K562 (cell line): Measurements from ENCODE around the gene UGT3A1. TPM values are rescaled to one million over a fixed set of nuclear protein-coding genes. Genes with fewer than 3 reads are reported as not detected.

ENCODE experiments used
- ATAC-seq: fragments of 200-7000 bp; cut with Tn5 transposase; 3 replicates; pipeline ENCODE4 v1.9.1; 2020; ENCODE audit warnings: moderate library complexity
- BruUV-seq: library from RNA; stranded (reverse); fragments of 400-500 nt; replicated peaks from 2 replicates; lab custom pipeline; 2021; lab: Mats Ljungman, UMichigan
- CTCF ChIA-PET: fragments of 300-600 bp; formaldehyde crosslinking; extraction: SDS; loops from one replicate; lab custom pipeline; 2021; ENCODE audit warnings: low intra/inter-chr PET ratio; lab: Yijun Ruan, JAX
- POLR2A ChIA-PET: fragments of 300-600, 350-650 bp; sonication (Branson Sonifier 250); formaldehyde crosslinking; extraction: SDS; loops from one replicate; lab custom pipeline; 2021; ENCODE audit warnings: antibody characterized with exemption, inconsistent platforms; lab: Yijun Ruan, JAX
- DNase-seq, 4 experiments: peaks; one replicate each; pipeline versions ENCODE4 v3.0.0 to v3.0.0-alpha.2; 2011 to 2018; ENCODE audit warnings: low spot score in 3 of 4, mixed read lengths in 3 of 4; ENCODE audit errors: extremely low read depth in 1 of 4
- FAIRE-seq: peaks from 2 replicates; lab custom pipeline; 2011; peaks lifted over from hg19 to GRCh38; lab: Jason Lieb, UNC
- H2AFZ ChIP-seq: 2 replicates; pipeline ENCODE4 v1.6.0; 2011; ENCODE audit warnings: low read depth, low read length, control low read depth, inconsistent platforms
- H3K27ac ChIP-seq: fragments of 200-600 bp; 3 replicates; pipeline ENCODE4 v1.8.0; 2011; ENCODE audit warnings: low read depth, mild to moderate bottlenecking, control low read depth, inconsistent platforms, low read length, moderate library complexity, mixed read lengths; ENCODE audit errors: extremely low read depth
- H3K27me3 ChIP-seq, 2 experiments: fragments of 300-600 bp in 1 of 2; 2 replicates in 1 of 2; 3 replicates in 1 of 2; pipeline versions ENCODE4 v1.6.0 to v1.8.0; 2011; ENCODE audit warnings: inconsistent platforms in 2 of 2, low read length in 2 of 2, mild to moderate bottlenecking in 1 of 2, mixed read lengths in 1 of 2, moderate library complexity in 1 of 2; ENCODE audit not compliant: control insufficient read depth in 2 of 2, insufficient read depth in 2 of 2
- H3K36me3 ChIP-seq: fragments of 300-600 bp; 3 replicates; pipeline ENCODE4 v1.8.0; 2011; ENCODE audit warnings: mild to moderate bottlenecking, low read length, inconsistent platforms; ENCODE audit not compliant: control insufficient read depth, insufficient read depth
- H3K4me1 ChIP-seq, 2 experiments: fragments of 200-600 bp in 1 of 2; replicated peaks in 1 of 2; 2 replicates in 1 of 2; 3 replicates in 1 of 2; pipeline versions ENCODE4 v1.5.1 to v1.8.0; 2011; ENCODE audit warnings: inconsistent platforms in 2 of 2, low read length in 2 of 2, mild to moderate bottlenecking in 1 of 2, mixed read lengths in 1 of 2, moderate library complexity in 1 of 2; ENCODE audit not compliant: control insufficient read depth in 2 of 2, insufficient read depth in 2 of 2
- H3K4me2 ChIP-seq: 2 replicates; pipeline ENCODE4 v1.6.1; 2011; ENCODE audit warnings: low read length, control low read depth, inconsistent platforms, mixed read lengths; ENCODE audit not compliant: insufficient read depth
- H3K4me3 ChIP-seq: fragments of 200-600 bp; sonication (generic), shearing (Covaris generic); 2 replicates; pipeline ENCODE4 v1.5.1; 2016; ENCODE audit warnings: control low read depth, inconsistent platforms
- H3K79me2 ChIP-seq: fragments of 200-600 bp; 3 replicates; pipeline ENCODE4 v1.8.0; 2011; ENCODE audit warnings: low read length, inconsistent platforms; ENCODE audit not compliant: control insufficient read depth, insufficient read depth
- H3K9ac ChIP-seq, 2 experiments: 2 replicates each; pipeline versions ENCODE4 v1.6.0 to v1.6.1; 2011; ENCODE audit warnings: low read depth in 2 of 2, low read length in 2 of 2, control low read depth in 1 of 2, inconsistent platforms in 1 of 2, mild to moderate bottlenecking in 1 of 2, mixed read lengths in 1 of 2; ENCODE audit not compliant: insufficient read depth in 1 of 2
- H3K9me1 ChIP-seq: one replicate; pipeline ENCODE4 v1.6.0; 2011; ENCODE audit warnings: inconsistent platforms, mild to moderate bottlenecking, low read length, moderate library complexity; ENCODE audit not compliant: control insufficient read depth, insufficient read depth
- H3K9me3 ChIP-seq: replicated peaks from 2 replicates; pipeline ENCODE4 v1.5.1; 2011; ENCODE audit warnings: low read depth, low read length, inconsistent platforms; ENCODE audit not compliant: control insufficient read depth, insufficient read depth
- H4K20me1 ChIP-seq: replicated peaks from 2 replicates; pipeline ENCODE4 v1.6.1; 2011; ENCODE audit warnings: low read length, inconsistent platforms, mixed read lengths; ENCODE audit not compliant: control insufficient read depth, insufficient read depth
- CXXC5 ChIP-seq: fragments of 250-450 bp; sonication (Bioruptor Pico); IDR thresholded peaks from 2 replicates; pipeline ENCODE4 v1.8.0; 2022; ENCODE audit warnings: inconsistent platforms, mild to moderate bottlenecking, moderate library complexity
- MCM2 ChIP-seq: fragments of 450-650 bp; IDR thresholded peaks from 2 replicates; pipeline ENCODE4 v1.6.1; 2017; ENCODE audit warnings: low read depth, mild to moderate bottlenecking
- PML ChIP-seq: IDR thresholded peaks from 2 replicates; pipeline ENCODE4 v1.6.1; 2012; ENCODE audit warnings: low read length, inconsistent platforms
- RFX7 ChIP-seq: fragments of 250-450 bp; sonication (Bioruptor Pico); IDR thresholded peaks from 2 replicates; pipeline ENCODE4 v1.5.1; 2021; ENCODE audit warnings: mild to moderate bottlenecking
- SMAD4 ChIP-seq: fragments of 250-450 bp; sonication (Bioruptor Pico); conservative IDR thresholded peaks from 2 replicates; pipeline ENCODE4 v1.8.0; 2021; ENCODE audit warnings: inconsistent platforms, mild to moderate bottlenecking, moderate library complexity
- TBL1XR1 ChIP-seq, 2 experiments: IDR thresholded peaks; 2 replicates each; pipeline ENCODE4 v1.6.1; 2012; ENCODE audit warnings: improper control_type of control experiment in 2 of 2, low read length in 2 of 2, mild to moderate bottlenecking in 1 of 2
- TFAP4 ChIP-seq: sonication (generic); formaldehyde crosslinking; IDR thresholded peaks from 2 replicates; pipeline ENCODE4 v1.8.0; 2022; ENCODE audit warnings: missing genetic modification reagents, mild to moderate bottlenecking, moderate library complexity, borderline replicate concordance
- THAP12 ChIP-seq: fragments of 250-450 bp; sonication (Bioruptor Pico); IDR thresholded peaks from 2 replicates; pipeline ENCODE4 v1.9.0; 2021; ENCODE audit warnings: mild to moderate bottlenecking, inconsistent platforms
- ZKSCAN8 ChIP-seq: fragments of 200-800 bp; sonication (Bioruptor generic); IDR thresholded peaks from 2 replicates; pipeline ENCODE4 v1.6.1; 2016; ENCODE audit warnings: missing genetic modification characterization, missing compliant biosample characterization
- ZNF224 ChIP-seq: sonication (generic); formaldehyde crosslinking; IDR thresholded peaks from 2 replicates; pipeline ENCODE4 v1.8.0; 2022; ENCODE audit warnings: mild to moderate bottlenecking, missing genetic modification reagents
- ZNF232 ChIP-seq: sonication (generic); formaldehyde crosslinking; IDR thresholded peaks from 2 replicates; pipeline ENCODE4 v1.8.0; 2022; ENCODE audit warnings: mild to moderate bottlenecking, missing genetic modification reagents
- ZNF561 ChIP-seq: fragments of 450-650 bp; formaldehyde crosslinking; conservative IDR thresholded peaks from 2 replicates; pipeline ENCODE4 v1.4.0; 2020; ENCODE audit warnings: mild to moderate bottlenecking, moderate library complexity
- ZNF75A ChIP-seq: fragments of 450-650 bp; formaldehyde crosslinking; IDR thresholded peaks from 2 replicates; pipeline ENCODE4 v1.4.0; 2020; ENCODE audit warnings: mild to moderate bottlenecking
- WGBS: fragments of 100-300 bp; shearing (Covaris generic); methylation state at CpG from one replicate; pipeline ENCODE4 v1.1.6; 2016; ENCODE audit warnings: low coverage, mixed read lengths; ENCODE audit not compliant: insufficient coverage; ENCODE audit errors: missing lambda C conversion rate; 5-methylcytosine and 5-hydroxymethylcytosine counted together
- in situ Hi-C: fragments of 300-500 bp; cut with MboI; formaldehyde crosslinking; loops from 4 replicates; pipeline ENCODE4 v1.15.0; 2018; ENCODE audit warnings: inconsistent platforms, mixed read lengths
- intact Hi-C: fragments of 100-400 bp; cut with micrococcal nuclease; formaldehyde crosslinking; loops from 2 replicates; pipeline ENCODE4 v1.14.2; 2022
- polyA plus RNA-seq, 8 experiments: library from polyadenylated mRNA; depleted of rRNA in 4 of 8; stranded (reverse) in 5 of 8; unstranded in 3 of 8; fragments of >200 nt; fragmentation: Nextera tagmentation in 2 of 8; fragmentation: Illumina TruSeq in 1 of 8; extraction: Ambion mirVana in 2 of 8; extraction: Trizol in 1 of 8; gene quantifications; 2 replicates each; pipeline versions ENCODE4 v1.2.1 to v1.2.3, GENCODE V29; 2011 to 2014; ENCODE audit warnings: inconsistent platforms in 1 of 8, missing spikeins in 1 of 8
- total RNA-seq, 7 experiments: library from RNA; depleted of rRNA in 6 of 7; stranded (reverse); fragments of >200 nt in 6 of 7; fragmentation: Illumina TruSeq in 2 of 7; extraction: Trizol in 2 of 7; gene quantifications; 2 replicates each; pipeline versions ENCODE4 v1.2.1 to v1.2.3, GENCODE V29; 2011 to 2021; ENCODE audit warnings: low replicate concordance in 1 of 7
- TF ChIP-seq, protein P1 (sequence below): fragments of 450-650 bp; formaldehyde crosslinking; IDR thresholded peaks from 2 replicates; pipeline ENCODE4 v1.4.0; 2020; ENCODE audit warnings: mild to moderate bottlenecking, moderate library complexity
- TF ChIP-seq, protein P2 (sequence below): fragments of 150-350 bp; conservative IDR thresholded peaks from 2 replicates; pipeline ENCODE4 v1.6.1; 2014; ENCODE audit warnings: low read length

UGT3A1 gene
- total and polyA plus RNA-seq, 9 of the 15 experiments (the other 6 are each of a cell fraction or from before 2014, with no cell fraction given) = not detected

DNA sequence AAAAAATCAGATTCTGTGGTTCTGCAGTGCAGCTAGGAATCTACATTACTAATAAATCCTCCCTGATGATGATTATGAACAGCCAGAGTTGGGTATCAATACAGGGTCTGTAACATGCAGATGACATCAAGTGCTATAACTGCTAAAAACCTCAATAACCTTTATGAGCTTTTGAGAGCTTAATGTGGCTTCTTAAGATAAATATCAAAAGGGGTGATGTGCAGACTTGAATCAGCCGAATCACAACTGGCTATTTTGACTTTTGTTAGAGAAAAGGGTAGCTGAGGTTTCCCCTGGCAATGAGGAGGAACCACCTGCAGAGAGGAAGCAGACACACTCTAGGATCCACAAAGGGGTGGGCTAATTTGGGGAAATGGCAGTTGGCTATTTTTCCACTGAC, 83.0 kb downstream of the UGT3A1 start (continued):
- TF ChIP-seq ZNF224 = no peak
- no peak for TF ChIP-seq SMAD4 (CRISPR knock-in tag)
- no peak for TF ChIP-seq ZNF561
- no peak for TF ChIP-seq ZNF75A

DNA sequence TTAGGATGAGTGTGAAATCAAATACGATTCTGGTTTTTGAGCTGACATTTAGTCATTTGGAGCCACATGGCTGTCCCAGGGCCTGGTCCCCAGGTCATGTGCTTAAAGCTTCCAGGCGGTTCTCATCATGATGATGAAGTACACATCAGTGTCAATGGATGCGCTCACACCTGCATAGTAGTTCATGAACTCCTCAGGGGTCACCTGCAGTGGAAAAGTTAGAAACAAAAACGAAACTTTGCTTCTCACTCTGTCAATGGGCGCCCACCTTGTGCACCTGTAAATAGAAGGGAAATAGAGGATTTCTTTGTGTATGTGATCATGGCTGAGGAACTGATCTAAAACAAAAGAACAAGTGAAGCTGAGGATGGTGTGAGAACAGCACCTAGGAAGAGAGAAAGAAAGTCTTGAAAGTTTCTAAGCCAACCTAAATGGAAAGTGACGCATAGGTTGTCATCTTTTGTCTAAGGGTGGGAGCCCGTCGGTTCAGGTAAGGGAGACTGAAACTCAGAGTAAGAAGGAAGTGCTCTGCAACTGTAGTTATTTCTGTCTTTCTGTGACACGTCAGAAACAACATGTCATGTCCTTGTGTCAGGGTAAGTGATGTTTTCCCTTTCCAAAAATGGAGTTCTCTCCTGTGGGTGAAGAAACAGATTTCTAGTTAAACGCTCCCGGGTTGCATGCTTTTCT, 86.6 kb downstream of the UGT3A1 start:
- Histone ChIP-seq H3K9me1 (no peaks in the 10 kb centered on the region), H3K27me3 (no peaks in the 10 kb centered on the region), H3K9me3 (no peaks in the 10 kb centered on the region), H2AFZ (no peak overlapping the region), H4K20me1 (0 out of 2 replicates have a peak, but pooled peaks cover 3% of the 10 kb centered on the region), H3K4me3 (no peak overlapping the region), H3K4me1 (no peaks in the 10 kb centered on the region), H3K27ac (no peak overlapping the region), H3K79me2 (no peaks in the 10 kb centered on the region), H3K9ac (no peak overlapping the region), H3K36me3 (no peaks in the 10 kb centered on the region), H3K4me2 (no peak overlapping the region)
- POLR2A ChIA-PET = no interaction called here
- CTCF ChIA-PET = no interaction called here
- FAIRE-seq (no peak), ATAC-seq (no peak), DNase-seq (no peak)
- no TSS peak for BruUV-seq
- 0% methylated on average over 11 of the region's 11 CpGs for WGBS
- in situ Hi-C loops (no loop called here), intact Hi-C loops (no loop called here)
- TF ChIP-seq CXXC5 (CRISPR knock-in tag) (no peak), THAP12 (CRISPR knock-in tag) (no peak), TFAP4 (CRISPR knock-in tag) (no peak), PML (no peak), MCM2 (no peak), TBL1XR1 (IDR thresholded peaks at IDR 0.05; ENCODE audit: low read length in 2 of 2) (no peak), ZKSCAN8 (CRISPR knock-in tag) (no peak), ZNF232 (no peak), RFX7 (no peak)
- TF ChIP-seq, protein P1, sequence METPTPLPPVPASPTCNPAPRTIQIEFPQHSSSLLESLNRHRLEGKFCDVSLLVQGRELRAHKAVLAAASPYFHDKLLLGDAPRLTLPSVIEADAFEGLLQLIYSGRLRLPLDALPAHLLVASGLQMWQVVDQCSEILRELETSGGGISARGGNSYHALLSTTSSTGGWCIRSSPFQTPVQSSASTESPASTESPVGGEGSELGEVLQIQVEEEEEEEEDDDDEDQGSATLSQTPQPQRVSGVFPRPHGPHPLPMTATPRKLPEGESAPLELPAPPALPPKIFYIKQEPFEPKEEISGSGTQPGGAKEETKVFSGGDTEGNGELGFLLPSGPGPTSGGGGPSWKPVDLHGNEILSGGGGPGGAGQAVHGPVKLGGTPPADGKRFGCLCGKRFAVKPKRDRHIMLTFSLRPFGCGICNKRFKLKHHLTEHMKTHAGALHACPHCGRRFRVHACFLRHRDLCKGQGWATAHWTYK (CRISPR knock-in tag) = no peak
- TF ChIP-seq, protein P2, sequence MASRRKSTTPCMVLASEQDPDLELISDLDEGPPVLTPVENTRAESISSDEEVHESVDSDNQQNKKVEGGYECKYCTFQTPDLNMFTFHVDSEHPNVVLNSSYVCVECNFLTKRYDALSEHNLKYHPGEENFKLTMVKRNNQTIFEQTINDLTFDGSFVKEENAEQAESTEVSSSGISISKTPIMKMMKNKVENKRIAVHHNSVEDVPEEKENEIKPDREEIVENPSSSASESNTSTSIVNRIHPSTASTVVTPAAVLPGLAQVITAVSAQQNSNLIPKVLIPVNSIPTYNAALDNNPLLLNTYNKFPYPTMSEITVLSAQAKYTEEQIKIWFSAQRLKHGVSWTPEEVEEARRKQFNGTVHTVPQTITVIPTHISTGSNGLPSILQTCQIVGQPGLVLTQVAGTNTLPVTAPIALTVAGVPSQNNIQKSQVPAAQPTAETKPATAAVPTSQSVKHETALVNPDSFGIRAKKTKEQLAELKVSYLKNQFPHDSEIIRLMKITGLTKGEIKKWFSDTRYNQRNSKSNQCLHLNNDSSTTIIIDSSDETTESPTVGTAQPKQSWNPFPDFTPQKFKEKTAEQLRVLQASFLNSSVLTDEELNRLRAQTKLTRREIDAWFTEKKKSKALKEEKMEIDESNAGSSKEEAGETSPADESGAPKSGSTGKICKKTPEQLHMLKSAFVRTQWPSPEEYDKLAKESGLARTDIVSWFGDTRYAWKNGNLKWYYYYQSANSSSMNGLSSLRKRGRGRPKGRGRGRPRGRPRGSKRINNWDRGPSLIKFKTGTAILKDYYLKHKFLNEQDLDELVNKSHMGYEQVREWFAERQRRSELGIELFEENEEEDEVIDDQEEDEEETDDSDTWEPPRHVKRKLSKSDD = no peak
